Epithelial cell of esophagus (primary cell): Measurements from ENCODE around the gene LGALS9.
"Not testable (repeated sequence)": the region's sequence is repeated elsewhere in the genome, so short reads cannot be mapped to it uniquely, and the experiment has no call there.

Experiments used
- DNase-seq: peaks from one replicate; pipeline ENCODE4 v3.0.0; 2010; ENCODE audit warnings: low read depth
- H3K4me3 ChIP-seq: 2 replicates; pipeline ENCODE4 v1.5.1; 2011; ENCODE audit warnings: mild to moderate bottlenecking, low read length, control low read depth
- CTCF ChIP-seq: IDR thresholded peaks from 2 replicates; pipeline ENCODE4 v1.5.1; 2011; ENCODE audit warnings: low read depth, mild to moderate bottlenecking, low read length, control low read depth, inconsistent platforms; ENCODE audit not compliant: insufficient read depth; ENCODE audit errors: missing control alignments

Gene LGALS9

GRCh38 chr17:27664606-27664965, 33.6 kb downstream of the LGALS9 start:
- no peak for DNase-seq
- H3K4me3 ChIP-seq: no peak overlapping the region
- TF ChIP-seq CTCF: no peak

- DNase-seq: no peak
- no peak for TF ChIP-seq CTCF
- H3K4me3 ChIP-seq: no peak overlapping the region
These were observed 34.6 kb downstream of the LGALS9 start for GRCh38 chr17:27665549-27665948.

- not testable (repeated sequence) for DNase-seq, H3K4me3 ChIP-seq
These were observed 35.3 kb downstream of the LGALS9 start for GRCh38 chr17:27666270-27666669.

GRCh38 chr17:27666831-27667560, 36.0 kb downstream of the LGALS9 start:
- H3K4me3 ChIP-seq: no peak overlapping the region
- no peak for TF ChIP-seq CTCF
- no peak for DNase-seq

GRCh38 chr17:27667656-27668487, 36.9 kb downstream of the LGALS9 start:
- TF ChIP-seq CTCF: no peak
- no peak for DNase-seq
- H3K4me3 ChIP-seq: no peak overlapping the region

- TF ChIP-seq CTCF: no peak
- no peak overlapping the region for H3K4me3 ChIP-seq
- no peak for DNase-seq
These were observed 37.5 kb downstream of the LGALS9 start for GRCh38 chr17:27668488-27668823.

GRCh38 chr17:27669136-27669535, 38.1 kb downstream of the LGALS9 start:
- no peak overlapping the region for H3K4me3 ChIP-seq
- DNase-seq: no peak
- TF ChIP-seq CTCF: no peak
